Panc1 (cell line): ENCODE results near the gene MVD.

Source experiments
- CTCF ChIP-seq: fragments of 450-650 bp; IDR thresholded peaks from 2 replicates; pipeline ENCODE4 v1.5.1; 2017; ENCODE audit warnings: mild to moderate bottlenecking
- POLR2AphosphoS5 ChIP-seq: IDR thresholded peaks from 2 replicates; pipeline ENCODE4 v1.6.1; 2012; ENCODE audit warnings: mild to moderate bottlenecking, low read depth, low read length, moderate library complexity
- SIN3A ChIP-seq: IDR thresholded peaks from 2 replicates; pipeline ENCODE4 v1.6.1; 2012; ENCODE audit warnings: low read depth, mild to moderate bottlenecking, low read length, moderate library complexity, borderline replicate concordance; ENCODE audit not compliant: insufficient read depth
- TCF7L2 ChIP-seq: IDR thresholded peaks from 2 replicates; pipeline ENCODE4 v1.6.1; 2011; ENCODE audit warnings: mild to moderate bottlenecking, low read depth, low read length, inconsistent platforms
- TF ChIP-seq, protein P1 (sequence below), 2 experiments: IDR thresholded peaks; 2 replicates each; pipeline ENCODE4 v1.6.1; 2011 to 2012; ENCODE audit warnings: low read depth in 2 of 2, control low read depth in 1 of 2, low read length in 1 of 2, mild to moderate bottlenecking in 1 of 2, moderate library complexity in 1 of 2; ENCODE audit not compliant: insufficient read depth in 1 of 2

- no peak for TF ChIP-seq CTCF
- TF ChIP-seq POLR2AphosphoS5: no peak
- TF ChIP-seq, protein P1, sequence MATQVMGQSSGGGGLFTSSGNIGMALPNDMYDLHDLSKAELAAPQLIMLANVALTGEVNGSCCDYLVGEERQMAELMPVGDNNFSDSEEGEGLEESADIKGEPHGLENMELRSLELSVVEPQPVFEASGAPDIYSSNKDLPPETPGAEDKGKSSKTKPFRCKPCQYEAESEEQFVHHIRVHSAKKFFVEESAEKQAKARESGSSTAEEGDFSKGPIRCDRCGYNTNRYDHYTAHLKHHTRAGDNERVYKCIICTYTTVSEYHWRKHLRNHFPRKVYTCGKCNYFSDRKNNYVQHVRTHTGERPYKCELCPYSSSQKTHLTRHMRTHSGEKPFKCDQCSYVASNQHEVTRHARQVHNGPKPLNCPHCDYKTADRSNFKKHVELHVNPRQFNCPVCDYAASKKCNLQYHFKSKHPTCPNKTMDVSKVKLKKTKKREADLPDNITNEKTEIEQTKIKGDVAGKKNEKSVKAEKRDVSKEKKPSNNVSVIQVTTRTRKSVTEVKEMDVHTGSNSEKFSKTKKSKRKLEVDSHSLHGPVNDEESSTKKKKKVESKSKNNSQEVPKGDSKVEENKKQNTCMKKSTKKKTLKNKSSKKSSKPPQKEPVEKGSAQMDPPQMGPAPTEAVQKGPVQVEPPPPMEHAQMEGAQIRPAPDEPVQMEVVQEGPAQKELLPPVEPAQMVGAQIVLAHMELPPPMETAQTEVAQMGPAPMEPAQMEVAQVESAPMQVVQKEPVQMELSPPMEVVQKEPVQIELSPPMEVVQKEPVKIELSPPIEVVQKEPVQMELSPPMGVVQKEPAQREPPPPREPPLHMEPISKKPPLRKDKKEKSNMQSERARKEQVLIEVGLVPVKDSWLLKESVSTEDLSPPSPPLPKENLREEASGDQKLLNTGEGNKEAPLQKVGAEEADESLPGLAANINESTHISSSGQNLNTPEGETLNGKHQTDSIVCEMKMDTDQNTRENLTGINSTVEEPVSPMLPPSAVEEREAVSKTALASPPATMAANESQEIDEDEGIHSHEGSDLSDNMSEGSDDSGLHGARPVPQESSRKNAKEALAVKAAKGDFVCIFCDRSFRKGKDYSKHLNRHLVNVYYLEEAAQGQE (IDR thresholded peaks at IDR 0.05; ENCODE audit: insufficient read depth in 1 of 2, low read depth in 2 of 2, low read length in 1 of 2): no peak
- TF ChIP-seq SIN3A: no peak
- TF ChIP-seq TCF7L2: no peak
Measured at GRCh38 chr16:88686439-88687253, 23.8 kb upstream of the MVD start, which contains the start of gene SNAI3.
